Activated CD8-positive, alpha-beta memory T cell treated with anti-CD3 and anti-CD28 coated beads, Interleukin-2, amount 50 U/mL, for 4 hours (primary cell): ENCODE measurements around the gene PCCA.
"Not testable (repeated sequence)": the region's sequence is repeated elsewhere in the genome, so short reads cannot be mapped to it uniquely, and the experiment has no call there.

Experiments used
- DNase-seq: peaks from one replicate; pipeline ENCODE4 v3.0.0-alpha.2; 2020

Gene PCCA

GRCh38 chr13:100197591-100198365 lies 108.9 kb downstream of the PCCA start:
- DNase-seq = no peak

- no peak for DNase-seq
These were observed 114.9 kb downstream of the PCCA start for GRCh38 chr13:100203696-100204367.

- no peak for DNase-seq
These were observed 119.1 kb downstream of the PCCA start for GRCh38 chr13:100208002-100208401.

- DNase-seq = no peak
These were observed 119.7 kb downstream of the PCCA start for GRCh38 chr13:100208626-100209025.

GRCh38 chr13:100209857-100210825 lies 121.2 kb downstream of the PCCA start:
- DNase-seq = no peak

GRCh38 chr13:100211016-100211710 lies 122.3 kb downstream of the PCCA start:
- DNase-seq = no peak

- no peak for DNase-seq
These were observed 124.1 kb downstream of the PCCA start for GRCh38 chr13:100212904-100213553.

GRCh38 chr13:100213576-100213975 lies 124.7 kb downstream of the PCCA start:
- no peak for DNase-seq

GRCh38 chr13:100214886-100215285 lies 126.0 kb downstream of the PCCA start:
- no peak for DNase-seq

GRCh38 chr13:100221166-100221565 lies 132.3 kb downstream of the PCCA start:
- no peak for DNase-seq

GRCh38 chr13:100223966-100224530 lies 135.2 kb downstream of the PCCA start:
- not testable (repeated sequence) for DNase-seq

GRCh38 chr13:100229603-100230002 lies 140.7 kb downstream of the PCCA start:
- no peak for DNase-seq

GRCh38 chr13:100230769-100231149 lies 141.9 kb downstream of the PCCA start:
- DNase-seq = no peak

GRCh38 chr13:100231176-100231575 lies 142.3 kb downstream of the PCCA start:
- no peak for DNase-seq

- no peak for DNase-seq
These were observed 145.1 kb downstream of the PCCA start for GRCh38 chr13:100234006-100234405.

GRCh38 chr13:100234524-100235136 lies 145.7 kb downstream of the PCCA start:
- DNase-seq = no peak

- DNase-seq = no peak
These were observed 146.5 kb downstream of the PCCA start for GRCh38 chr13:100235311-100235901.

- no peak for DNase-seq
These were observed 151.4 kb downstream of the PCCA start for GRCh38 chr13:100240109-100240779.

- DNase-seq = no peak
These were observed 155.5 kb downstream of the PCCA start for GRCh38 chr13:100244431-100244830.

GRCh38 chr13:100245104-100245503 lies 156.2 kb downstream of the PCCA start:
- no peak for DNase-seq
